8988T (cell line): ENCODE measurements around the gene FAM241B.

Experiments used
- DNase-seq: peaks from one replicate; pipeline ENCODE4 v3.0.0; 2011

FAM241B gene

DNA sequence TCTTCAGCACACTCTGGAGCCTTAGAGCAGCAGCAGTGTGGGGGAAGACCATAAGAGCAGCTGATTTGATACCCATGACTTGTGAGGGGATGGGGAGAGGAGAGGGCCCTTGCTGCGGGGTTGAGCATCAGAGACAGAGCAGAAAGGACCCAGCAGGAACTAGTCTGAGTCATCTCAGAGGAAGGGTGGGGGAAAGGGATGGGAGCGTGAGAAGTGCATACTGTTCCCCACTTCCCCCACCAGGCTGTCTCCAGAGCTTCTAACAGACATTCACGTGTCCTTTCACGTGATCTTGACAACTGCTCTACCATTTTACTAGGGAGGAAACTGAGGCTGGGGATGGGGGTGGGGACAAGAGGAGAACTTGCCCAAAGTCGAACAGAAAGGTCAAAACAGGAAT, 38.7 kb downstream of the FAM241B start:
- DNase-seq, result no peak

DNA sequence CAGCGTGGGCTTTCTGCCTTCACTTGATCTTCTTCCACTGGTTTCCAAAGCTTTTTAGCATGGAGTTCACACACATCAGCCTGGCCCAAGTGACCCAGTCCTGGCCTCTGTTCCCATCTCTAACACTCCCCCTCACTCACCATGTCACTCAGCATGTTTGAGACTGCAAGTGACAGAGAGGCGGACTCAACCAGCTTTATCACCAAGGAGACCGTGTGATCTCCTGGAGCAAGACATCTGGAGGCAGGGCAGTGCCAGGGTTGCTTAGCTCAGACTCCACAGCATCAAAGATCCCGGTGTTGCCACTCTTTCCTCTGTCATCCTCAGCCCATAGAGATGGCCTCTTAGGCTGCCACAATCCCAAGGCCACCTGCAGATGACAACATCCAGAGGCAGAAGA, 39.4 kb downstream of the FAM241B start:
- DNase-seq, result no peak

DNA sequence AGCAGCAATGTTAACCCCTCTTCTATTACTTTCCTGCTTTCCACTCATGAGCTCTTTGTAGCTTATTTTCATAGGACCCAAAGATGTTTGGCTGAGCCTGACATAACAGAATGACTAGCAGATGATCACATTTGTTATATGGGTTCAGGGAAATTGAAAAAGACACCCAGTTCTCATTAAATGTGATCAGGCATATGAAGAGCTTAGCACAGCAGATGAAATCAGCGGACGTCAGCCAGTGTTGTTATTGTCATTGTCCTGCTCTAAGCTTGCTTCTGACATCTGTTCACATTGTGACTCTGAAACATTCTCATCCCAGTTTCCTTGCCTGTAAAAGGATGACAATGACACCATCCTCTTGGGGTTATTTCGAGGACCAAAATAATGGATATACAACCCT, 43.5 kb downstream of the FAM241B start:
- DNase-seq, result no peak

DNA sequence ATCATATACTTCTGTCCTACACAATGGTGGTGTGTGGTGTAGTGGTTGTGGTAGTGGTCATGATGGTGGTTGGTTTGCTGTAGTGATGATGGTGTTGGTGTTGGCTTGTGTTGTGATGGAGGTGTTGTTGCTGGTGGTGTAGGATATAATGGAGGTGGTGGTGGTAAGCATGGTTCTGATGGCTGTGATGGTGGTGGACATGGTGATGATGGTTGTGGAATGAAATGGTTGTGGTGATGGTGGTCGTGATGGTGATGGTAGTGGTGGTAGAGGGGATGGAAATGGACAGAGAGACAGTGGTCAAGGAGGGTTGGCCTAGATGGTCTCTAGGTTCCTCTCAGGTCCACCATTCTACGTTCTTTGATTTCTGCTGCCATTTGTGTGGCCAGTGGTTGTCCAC, 44.7 kb downstream of the FAM241B start:
- DNase-seq, result no peak

DNA sequence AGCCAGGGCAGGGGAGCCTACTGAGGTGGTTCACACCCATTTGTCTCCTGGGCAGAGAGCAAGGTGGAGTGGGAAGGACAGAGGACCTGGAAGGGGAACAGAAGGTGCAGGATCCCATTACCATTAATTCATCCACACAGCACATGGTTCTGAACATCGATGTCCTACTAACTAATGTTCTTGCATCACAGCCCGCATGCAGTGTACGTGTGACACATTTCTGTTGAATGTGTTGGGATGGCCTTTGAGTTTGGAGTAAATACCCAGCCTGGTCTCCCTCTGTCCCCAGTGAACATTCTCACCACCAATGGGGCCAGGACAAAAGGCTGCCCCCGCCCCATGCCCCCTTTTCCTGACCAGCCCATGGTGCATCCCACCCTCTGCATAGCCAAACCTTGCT, 46.3 kb downstream of the FAM241B start:
- no peak for DNase-seq

DNA sequence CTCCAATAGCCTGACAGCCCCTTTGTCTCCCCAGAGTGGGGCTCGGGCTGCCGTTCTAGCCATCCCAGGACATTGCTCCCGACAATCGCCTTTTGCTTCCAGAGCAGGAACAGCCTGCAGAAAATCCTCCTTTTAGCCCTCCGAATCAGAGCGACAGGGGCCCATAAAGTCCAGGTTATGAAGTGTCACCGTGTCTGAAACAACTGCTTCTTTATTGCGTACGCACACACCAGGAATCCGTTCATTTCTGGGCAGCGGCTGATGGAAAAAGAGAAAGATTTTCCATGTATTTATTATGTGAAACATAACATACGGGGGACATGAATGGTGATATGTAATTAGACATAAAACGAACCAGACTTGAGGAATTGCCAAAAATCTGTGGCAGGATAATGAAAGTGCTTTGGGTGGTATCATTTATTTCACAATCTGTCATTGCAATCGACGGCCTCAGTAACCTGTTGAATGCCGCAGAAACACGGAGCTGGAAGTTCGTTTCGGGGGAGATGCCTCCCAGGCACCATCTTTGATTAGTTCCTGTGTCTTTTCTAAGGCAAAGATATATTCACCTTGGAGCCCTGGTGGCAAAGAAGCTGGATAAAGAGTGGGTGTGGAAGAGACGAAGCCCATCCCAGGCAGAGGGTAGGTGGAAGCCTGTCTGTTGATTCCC, 48.1 kb downstream of the FAM241B start:
- no peak for DNase-seq

DNA sequence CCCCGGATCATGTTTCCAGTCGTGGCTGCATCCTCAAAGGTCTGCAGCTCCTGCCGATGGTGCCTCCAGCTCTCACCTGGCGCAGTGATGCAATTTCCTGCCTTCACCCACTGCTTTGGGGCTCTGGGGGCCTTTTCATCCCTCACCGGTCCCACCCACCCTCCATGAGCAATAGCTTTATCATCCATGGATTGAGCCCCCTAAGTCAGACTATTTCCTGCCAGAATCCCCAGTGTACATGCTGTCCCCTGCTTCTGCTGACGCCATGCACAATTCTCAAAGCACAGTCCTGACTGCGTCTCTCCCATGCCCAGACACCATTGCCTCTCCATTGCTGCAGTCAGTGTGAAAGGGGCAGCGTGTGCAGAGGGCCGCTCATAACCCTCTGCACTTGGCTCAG, 49.7 kb downstream of the FAM241B start:
- no peak for DNase-seq

DNA sequence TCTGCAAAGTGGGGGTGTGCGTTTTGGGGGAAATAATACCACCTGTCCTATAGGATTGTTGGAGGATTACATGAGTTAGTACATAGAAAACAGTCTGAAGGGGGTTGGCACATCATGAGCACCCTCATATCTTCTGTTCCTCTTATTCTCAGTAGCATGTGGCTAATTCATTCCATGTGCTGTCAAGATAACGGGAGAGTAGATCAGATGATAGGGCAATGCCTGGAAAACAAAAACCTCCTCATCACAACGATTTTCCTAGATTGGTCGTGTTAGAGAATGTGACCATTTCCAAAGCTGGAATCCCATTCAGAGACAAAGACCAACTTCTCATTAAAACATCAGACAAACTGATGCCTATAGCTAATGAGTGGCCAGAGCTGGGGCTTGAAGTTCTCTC, 50.6 kb downstream of the FAM241B start:
- DNase-seq, result no peak

DNA sequence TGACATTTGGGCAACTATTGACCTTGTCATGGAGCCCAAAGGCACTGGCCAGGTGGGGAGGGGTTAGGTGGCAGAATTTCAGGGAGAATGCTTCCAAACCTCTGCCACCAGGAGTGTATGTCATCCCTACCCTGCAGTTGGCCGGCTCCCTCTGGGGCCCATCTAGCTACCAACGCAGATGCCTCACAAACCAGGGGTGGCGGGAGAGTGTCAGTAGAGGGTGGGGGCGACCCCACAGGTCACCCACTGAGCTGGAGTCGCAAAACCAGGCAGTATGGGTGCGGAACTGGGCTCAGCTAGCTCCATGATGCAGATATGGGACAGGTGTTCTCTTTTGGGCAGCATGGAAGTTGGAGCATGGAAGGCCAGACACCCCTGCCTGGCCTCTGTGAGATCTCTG, 51.4 kb downstream of the FAM241B start:
- DNase-seq, result no peak

DNA sequence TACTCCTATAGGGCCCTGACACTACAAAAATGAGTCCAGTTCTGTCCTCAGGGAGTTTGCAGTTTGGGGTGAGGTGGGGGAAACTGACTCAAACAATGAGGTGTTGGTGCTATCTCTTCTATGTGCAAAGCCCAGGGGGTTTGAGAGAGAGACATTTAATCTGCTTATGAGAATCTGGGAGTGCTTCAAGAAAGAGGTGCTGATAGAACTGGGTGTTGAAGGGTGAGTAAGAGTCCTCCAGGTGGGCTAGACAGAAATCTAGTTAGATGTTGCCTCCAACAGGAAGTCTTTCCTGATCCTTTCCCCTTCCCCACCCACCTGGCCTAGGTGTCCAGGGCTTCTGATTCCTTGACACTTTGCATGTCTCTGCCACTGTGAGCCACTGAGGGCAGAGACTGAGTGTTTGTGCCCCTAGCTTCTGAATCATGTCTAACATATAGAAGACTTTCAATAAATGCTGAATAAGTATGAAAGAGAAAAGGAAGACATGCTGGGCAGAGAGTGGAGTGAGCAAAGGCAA, 53.0 kb downstream of the FAM241B start:
- DNase-seq, result no peak
